Measurements from ENCODE around the gene CA9. TPM values are rescaled to one million over a fixed set of nuclear protein-coding genes. Genes with fewer than 3 reads are reported as not detected.
A peak's percentile ranks its signal among the peaks of the same experiment; 100 is the strongest.
"Not testable (repeated sequence)": the region's sequence is repeated elsewhere in the genome, so short reads cannot be mapped to it uniquely, and the experiment has no call there.

Gene CA9
- total RNA-seq, 1 donor from 2014 or later: 3.9 TPM

- intact Hi-C loops (cut with DNase I): no loop called here
- H3K27me3 ChIP-seq: no peaks in the 10 kb centered on the region
- no peak for DNase-seq (ENCODE audit: low spot score in 2 of 2)
- peak overlapping the region in 1 of 2 donors; percentile 27 for H3K27ac ChIP-seq
- no peaks in the 10 kb centered on the region for H3K4me1 ChIP-seq
- no peaks in the 10 kb centered on the region for H3K9me3 ChIP-seq
- no peak for TF ChIP-seq CTCF (IDR thresholded peaks at IDR 0.05)
- no peak overlapping the region for H3K4me3 ChIP-seq
- H3K36me3 ChIP-seq: no peaks in the 10 kb centered on the region
These were observed 37.4 kb upstream of the CA9 start for GRCh38 chr9:35636135-35636876.

- H3K9me3 ChIP-seq; H3K4me3 ChIP-seq; H3K4me1 ChIP-seq; H3K36me3 ChIP-seq; DNase-seq (ENCODE audit: low spot score in 2 of 2); intact Hi-C loops (cut with DNase I); H3K27me3 ChIP-seq: not testable (repeated sequence)
- peak overlapping the region in 1 of 2 donors; percentile 21 for H3K27ac ChIP-seq
These were observed 36.9 kb upstream of the CA9 start for GRCh38 chr9:35636877-35637246.

GRCh38 chr9:35637427-35637955 lies 36.2 kb upstream of the CA9 start:
- H3K36me3 ChIP-seq; intact Hi-C loops (cut with DNase I); H3K4me1 ChIP-seq; H3K27ac ChIP-seq; H3K4me3 ChIP-seq; H3K27me3 ChIP-seq; DNase-seq (ENCODE audit: low spot score in 2 of 2); H3K9me3 ChIP-seq: not testable (repeated sequence)

- intact Hi-C loops (cut with DNase I); H3K4me3 ChIP-seq; H3K36me3 ChIP-seq; H3K4me1 ChIP-seq; H3K9me3 ChIP-seq; H3K27ac ChIP-seq; H3K27me3 ChIP-seq: not testable (repeated sequence)
- DNase-seq (ENCODE audit: low spot score in 2 of 2): peak in 1 of 2 donors; percentile 49
These were observed 35.0 kb upstream of the CA9 start for GRCh38 chr9:35638751-35639150.

- H3K27ac ChIP-seq; intact Hi-C loops (cut with DNase I); H3K36me3 ChIP-seq: not testable (repeated sequence)
These were observed 34.5 kb upstream of the CA9 start for GRCh38 chr9:35639225-35639624.

GRCh38 chr9:35639631-35640030 lies 34.1 kb upstream of the CA9 start:
- Histone ChIP-seq H3K36me3 (no peaks in the 10 kb centered on the region), H3K9me3 (no peaks in the 10 kb centered on the region), H3K4me3 (no peak overlapping the region), H3K27ac (no peak overlapping the region), H3K4me1 (no peaks in the 10 kb centered on the region), H3K27me3 (no peaks in the 10 kb centered on the region)
- intact Hi-C loops (cut with DNase I): loop anchor here (10.0 kb wide), 1 partner anchor 305 kb away; no protein-coding TSS in a partner anchor
- no peak for TF ChIP-seq CTCF (IDR thresholded peaks at IDR 0.05)
- DNase-seq (ENCODE audit: low spot score in 2 of 2): no peak

More at GRCh38 chr9:35639225-35639624, 34.5 kb upstream of the CA9 start:
- H3K4me3 ChIP-seq; H3K27me3 ChIP-seq; H3K4me1 ChIP-seq; H3K9me3 ChIP-seq; DNase-seq (ENCODE audit: low spot score in 2 of 2): not testable (repeated sequence)

GRCh38 chr9:35640431-35640830 lies 33.3 kb upstream of the CA9 start:
- H3K4me1 ChIP-seq, H3K4me3 ChIP-seq, H3K9me3 ChIP-seq, H3K27me3 ChIP-seq, H3K27ac ChIP-seq, H3K36me3 ChIP-seq: not testable (repeated sequence)
- intact Hi-C loops (cut with DNase I): loop anchor here (10.0 kb wide), 1 partner anchor 304 kb away; no protein-coding TSS in a partner anchor
- DNase-seq (ENCODE audit: low spot score in 2 of 2): peak in 1 of 2 donors; percentile 45

- not testable (repeated sequence) for H3K4me3 ChIP-seq, H3K4me1 ChIP-seq, H3K27me3 ChIP-seq, H3K36me3 ChIP-seq, H3K9me3 ChIP-seq, H3K27ac ChIP-seq
- DNase-seq (ENCODE audit: low spot score in 2 of 2): peak in 1 of 2 donors; percentile 42
- intact Hi-C loops (cut with DNase I): loop anchor here (10.0 kb wide), 1 partner anchor 303 kb away; no protein-coding TSS in a partner anchor
These were observed 32.2 kb upstream of the CA9 start for GRCh38 chr9:35641478-35641877.
